ENCODE results near the gene OR8A1.
"Not testable (repeated sequence)": the region's sequence is repeated elsewhere in the genome, so short reads cannot be mapped to it uniquely, and the experiment has no call there.

OR8A1 gene

DNA sequence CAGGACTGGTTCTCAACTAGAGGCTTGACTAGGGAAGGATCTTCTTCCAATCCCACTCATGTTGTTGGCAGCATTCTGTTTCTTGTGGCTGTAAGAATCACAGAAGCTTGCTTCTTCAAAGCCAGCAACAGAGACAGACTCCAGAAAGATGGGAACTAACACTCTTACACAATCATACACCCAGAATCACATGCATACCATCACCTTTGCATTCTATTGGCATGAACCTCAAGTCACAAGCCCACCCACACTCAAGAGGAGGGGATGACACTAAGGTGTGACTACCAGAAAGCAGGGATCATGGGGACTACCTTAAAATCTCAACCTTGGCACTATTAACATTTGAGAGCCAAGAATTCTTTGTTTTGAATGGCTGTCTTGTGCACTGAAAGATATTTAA, 27.8 kb downstream of the OR8A1 start:
- DNase-seq, result no peak

DNA sequence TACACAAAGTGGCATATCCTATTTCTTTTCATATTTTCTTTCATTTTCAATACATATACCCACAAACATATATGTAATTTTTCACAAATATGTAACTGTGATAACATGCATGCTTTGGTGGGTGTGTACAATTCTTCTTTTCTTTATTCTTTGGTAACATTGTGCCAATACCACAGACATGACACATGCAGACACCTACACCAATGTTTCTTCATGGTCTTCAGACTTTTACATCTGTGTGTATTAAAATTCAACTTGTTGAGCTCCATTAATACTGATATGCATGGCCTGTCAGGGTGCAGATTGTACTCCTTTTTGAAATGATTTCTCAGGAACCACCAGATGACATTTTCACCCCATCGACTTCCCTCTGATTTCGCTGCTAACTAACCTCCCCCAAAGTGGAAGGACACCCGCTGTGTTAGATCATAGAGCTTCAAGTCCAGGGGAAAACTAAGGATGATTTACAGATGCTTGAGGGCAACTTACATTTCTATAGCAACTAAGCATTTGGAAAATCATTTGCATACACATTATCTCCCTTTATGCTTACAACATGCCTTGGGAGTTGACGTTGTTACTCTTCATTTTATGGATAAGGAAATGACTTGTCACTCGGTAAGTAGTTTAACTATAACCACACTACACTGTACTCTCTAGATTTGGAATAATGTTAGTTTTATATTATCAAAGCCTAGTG, 31.0 kb downstream of the OR8A1 start:
- DNase-seq, result no peak

DNA sequence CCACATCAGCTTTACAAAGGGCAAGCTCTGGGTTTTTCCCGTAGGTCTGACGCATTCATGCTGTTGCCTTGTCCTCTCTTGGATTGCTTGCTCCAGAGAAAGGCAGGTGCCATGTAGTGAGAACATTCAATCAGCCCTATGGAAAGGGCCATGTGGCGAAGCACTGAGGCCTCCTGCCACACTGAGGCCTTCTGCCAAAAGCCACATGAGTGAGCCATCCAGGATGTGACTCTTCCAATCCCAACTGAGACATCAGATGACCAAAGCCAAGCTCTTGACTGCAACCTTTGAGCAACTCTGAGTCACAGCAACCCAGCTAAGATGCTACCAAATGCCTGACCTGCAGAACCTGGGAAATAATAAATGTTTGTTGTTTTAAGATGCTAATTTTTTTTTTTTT, 32.4 kb downstream of the OR8A1 start:
- DNase-seq, result no peak

DNA sequence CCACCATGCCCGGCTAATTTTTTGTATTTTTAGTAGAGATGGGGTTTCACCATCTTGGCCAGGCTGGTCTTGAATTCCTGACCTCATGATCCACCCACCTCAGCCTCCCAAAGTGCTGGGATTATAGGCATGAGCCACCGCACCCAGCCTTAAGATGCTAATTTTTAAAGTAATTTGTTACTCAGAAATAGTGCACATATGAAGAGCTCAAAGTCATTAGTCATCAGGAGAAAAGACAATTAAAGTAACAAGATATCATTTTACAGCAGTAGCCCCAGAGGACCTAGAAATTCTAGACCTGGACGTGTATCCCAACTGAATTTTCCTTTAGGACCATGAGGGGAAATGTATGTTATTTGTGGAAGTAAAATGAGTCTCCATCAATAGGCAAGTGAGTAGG, 32.9 kb downstream of the OR8A1 start:
- DNase-seq, result not testable (repeated sequence)

DNA sequence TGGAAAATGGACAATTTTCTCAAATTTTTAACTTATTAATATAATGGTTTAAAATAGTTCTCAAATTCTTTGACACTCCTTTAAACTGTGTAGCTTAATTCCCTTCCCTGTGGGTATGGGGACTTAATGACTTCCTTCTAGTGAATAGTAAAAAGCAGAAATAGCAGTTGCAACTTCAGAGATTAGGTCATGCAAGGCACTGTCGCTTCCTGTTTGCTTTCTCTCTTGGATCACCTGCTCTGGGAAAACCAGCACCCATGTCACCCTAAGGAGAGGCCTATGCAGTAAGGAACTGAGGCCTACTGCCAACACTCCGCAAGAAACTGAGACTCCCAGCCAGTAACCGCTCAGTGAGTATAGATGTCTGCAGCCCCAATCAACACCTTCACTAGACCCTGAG, 35.9 kb downstream of the OR8A1 start:
- no peak for DNase-seq

DNA sequence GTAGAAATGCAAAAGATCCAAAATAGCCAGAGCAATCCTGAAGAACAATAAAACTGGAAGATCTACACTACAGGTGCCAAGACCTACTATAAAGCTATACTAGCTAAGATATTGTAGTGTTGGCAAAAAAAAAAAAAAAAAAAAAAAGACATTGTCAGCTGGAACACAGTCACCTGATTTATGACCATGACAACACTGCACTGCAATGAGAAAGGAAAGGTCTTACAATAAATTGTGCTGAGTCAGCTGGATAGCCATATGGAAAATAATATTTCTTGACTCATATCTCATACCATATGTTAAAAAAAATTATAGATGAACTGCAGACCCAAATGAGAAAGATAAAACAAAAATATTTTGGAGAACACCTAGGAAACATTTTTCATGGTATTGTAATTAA, 38.4 kb downstream of the OR8A1 start:
- DNase-seq, result no peak

DNA sequence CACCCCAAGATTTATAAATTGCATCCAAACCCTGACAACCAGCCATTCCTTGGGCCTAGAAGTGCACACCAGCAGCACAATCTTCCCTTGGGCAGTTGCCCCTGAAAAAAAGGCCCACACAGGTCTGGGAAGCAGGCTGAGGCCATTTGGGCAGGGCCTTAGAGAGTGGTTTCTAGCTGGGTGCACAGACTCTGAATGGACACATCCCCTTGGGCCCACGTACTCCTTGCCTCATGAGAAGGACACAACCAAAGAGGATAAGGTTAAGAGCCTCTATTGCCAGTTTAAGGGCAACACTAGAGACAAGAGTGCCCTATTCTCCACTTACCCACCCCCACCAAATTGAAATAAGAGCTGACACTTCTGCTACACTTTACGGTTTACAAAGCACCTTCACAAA, 40.5 kb downstream of the OR8A1 start:
- no peak for DNase-seq

DNA sequence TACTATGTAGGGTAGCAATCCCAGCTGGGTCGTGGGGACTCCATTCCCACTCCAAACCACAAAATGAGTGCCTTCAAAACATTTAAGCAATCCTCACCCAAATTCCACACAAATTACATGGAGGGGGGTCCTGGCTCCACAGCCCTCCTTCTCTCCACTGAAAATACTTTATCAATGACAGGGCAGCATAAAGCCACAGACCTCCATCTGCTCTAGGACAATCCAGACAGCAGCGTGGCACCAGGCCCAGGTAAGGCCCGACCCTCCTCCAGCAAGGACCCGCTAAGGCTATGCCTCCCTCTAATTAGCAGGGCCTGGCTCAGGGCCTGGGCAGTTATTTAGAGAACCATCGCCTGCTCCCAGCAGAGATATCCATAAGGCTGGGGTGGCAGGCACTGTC, 41.3 kb downstream of the OR8A1 start, which contains the start of gene PANX3:
PANX3 (plus strand) TSS at position 365 of the 400 bp plus-strand sequence. CDS start 129 bp downstream, outside the sequence.
- DNase-seq, result no peak

DNA sequence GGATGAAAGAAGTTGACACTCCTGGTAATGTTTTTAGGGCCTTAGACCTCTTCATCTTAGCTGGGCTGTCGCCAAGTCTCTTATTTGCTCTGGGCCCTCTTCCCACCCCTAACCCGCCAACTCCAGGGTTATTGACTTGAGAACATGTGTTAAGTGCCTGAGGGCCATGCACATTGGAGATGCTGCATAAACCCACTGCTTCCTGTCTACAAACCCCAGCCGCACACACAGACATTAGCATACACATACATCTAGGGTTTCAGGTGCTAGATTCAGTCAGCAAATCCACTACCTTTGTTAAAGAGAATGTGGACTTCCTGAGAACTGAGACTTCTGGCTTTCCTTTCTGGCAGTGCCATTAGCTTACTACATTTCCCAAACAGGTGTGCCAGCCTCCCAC, 42.2 kb downstream of the OR8A1 start:
- DNase-seq, result no peak

DNA sequence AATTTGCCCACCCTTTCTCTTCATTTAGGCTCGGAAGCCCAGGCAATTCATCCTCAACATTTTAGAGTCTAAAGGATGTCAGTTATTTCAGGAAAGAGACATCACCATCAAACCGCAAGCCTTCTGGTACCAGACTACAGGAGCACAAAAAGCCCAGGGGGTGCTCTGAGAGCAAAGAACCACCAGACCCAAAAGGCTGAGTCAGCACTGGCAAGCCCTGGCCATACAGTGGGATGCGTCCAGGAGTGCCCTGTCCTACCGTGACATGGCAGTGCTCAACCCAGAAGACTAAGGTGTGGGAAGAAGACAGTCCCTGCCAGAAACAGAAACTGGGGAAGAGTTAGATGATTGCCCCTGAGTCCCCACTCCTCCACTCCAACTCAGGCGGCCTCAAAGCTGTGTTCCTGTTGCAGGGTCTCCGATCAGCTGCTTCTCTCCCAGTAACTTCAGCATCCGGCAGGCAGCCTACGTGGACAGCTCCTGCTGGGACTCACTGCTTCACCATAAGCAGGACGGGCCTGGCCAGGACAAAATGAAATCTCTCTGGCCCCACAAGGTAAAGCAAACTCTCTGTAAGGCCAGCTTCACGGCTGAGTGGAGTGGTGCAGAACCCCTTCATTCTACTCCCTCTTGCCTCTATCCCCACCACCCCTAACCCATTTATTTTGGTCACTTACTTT, 42.9 kb downstream of the OR8A1 start:
- DNase-seq, result no peak

DNA sequence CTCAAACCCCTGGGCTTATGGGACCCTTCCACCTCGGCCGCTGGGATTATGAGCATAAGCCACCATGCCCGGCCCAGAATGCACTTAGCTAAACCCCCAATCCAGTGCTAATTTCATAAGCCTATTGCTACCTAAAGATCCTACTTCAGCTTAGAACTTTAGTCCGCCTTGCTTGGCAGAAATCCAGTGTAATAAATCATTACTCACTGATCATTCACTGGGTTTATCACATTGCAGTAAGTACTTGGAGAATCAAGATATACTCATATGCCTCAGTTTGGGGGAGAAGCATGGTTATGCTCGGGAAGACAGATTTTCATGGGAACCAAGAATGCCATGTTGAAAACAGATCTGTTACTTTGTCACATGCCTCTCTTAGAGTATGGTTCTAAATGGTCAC, 49.1 kb downstream of the OR8A1 start:
- no peak for DNase-seq

Data from NCI-H146 (cell line).